HepG2 (cell line): ENCODE data around the gene AAGAB.

Experiments
- BORCS8-MEF2B ChIP-seq: sonication (generic); formaldehyde crosslinking; IDR thresholded peaks from 2 replicates; pipeline ENCODE4 v1.8.0; 2022; ENCODE audit warnings: mild to moderate bottlenecking, missing genetic modification reagents
- KLF12 ChIP-seq: sonication (generic); formaldehyde crosslinking; IDR thresholded peaks from 2 replicates; pipeline ENCODE4 v1.4.0; 2020; ENCODE audit warnings: missing genetic modification reagents, borderline replicate concordance
- MYC ChIP-seq: sonication (generic); formaldehyde crosslinking; IDR thresholded peaks from 2 replicates; pipeline ENCODE4 v1.9.0; 2021; ENCODE audit warnings: missing genetic modification reagents, borderline replicate concordance
- PCBP1 ChIP-seq: fragments of 200-400 bp; formaldehyde crosslinking; IDR thresholded peaks from 2 replicates; pipeline ENCODE4 v1.6.1; 2017; ENCODE audit warnings: mild to moderate bottlenecking, low read depth, low read length, borderline replicate concordance
- ZNF3 ChIP-seq: IDR thresholded peaks from 2 replicates; pipeline ENCODE4 v1.7.0; 2017; ENCODE audit warnings: inconsistent platforms
- ZNF772 ChIP-seq: sonication (generic); formaldehyde crosslinking; IDR thresholded peaks from 2 replicates; pipeline ENCODE4 v1.5.0; 2020; ENCODE audit warnings: mild to moderate bottlenecking, missing genetic modification reagents
- ZUFSP ChIP-seq: sonication (generic); formaldehyde crosslinking; IDR thresholded peaks from 2 replicates; pipeline ENCODE4 v1.9.0; 2021; ENCODE audit warnings: missing genetic modification reagents, mild to moderate bottlenecking, borderline replicate concordance
- TF ChIP-seq, protein P1 (sequence below): sonication (generic); formaldehyde crosslinking; IDR thresholded peaks from 2 replicates; pipeline ENCODE4 v1.5.0; 2020; ENCODE audit warnings: mild to moderate bottlenecking, missing genetic modification reagents, moderate library complexity

- no peak for TF ChIP-seq ZNF3 (CRISPR knock-in tag)
- TF ChIP-seq, protein P1, sequence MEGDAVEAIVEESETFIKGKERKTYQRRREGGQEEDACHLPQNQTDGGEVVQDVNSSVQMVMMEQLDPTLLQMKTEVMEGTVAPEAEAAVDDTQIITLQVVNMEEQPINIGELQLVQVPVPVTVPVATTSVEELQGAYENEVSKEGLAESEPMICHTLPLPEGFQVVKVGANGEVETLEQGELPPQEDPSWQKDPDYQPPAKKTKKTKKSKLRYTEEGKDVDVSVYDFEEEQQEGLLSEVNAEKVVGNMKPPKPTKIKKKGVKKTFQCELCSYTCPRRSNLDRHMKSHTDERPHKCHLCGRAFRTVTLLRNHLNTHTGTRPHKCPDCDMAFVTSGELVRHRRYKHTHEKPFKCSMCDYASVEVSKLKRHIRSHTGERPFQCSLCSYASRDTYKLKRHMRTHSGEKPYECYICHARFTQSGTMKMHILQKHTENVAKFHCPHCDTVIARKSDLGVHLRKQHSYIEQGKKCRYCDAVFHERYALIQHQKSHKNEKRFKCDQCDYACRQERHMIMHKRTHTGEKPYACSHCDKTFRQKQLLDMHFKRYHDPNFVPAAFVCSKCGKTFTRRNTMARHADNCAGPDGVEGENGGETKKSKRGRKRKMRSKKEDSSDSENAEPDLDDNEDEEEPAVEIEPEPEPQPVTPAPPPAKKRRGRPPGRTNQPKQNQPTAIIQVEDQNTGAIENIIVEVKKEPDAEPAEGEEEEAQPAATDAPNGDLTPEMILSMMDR, result no peak
- no peak for TF ChIP-seq MYC (CRISPR knock-in tag)
- no peak for TF ChIP-seq PCBP1
- no peak for TF ChIP-seq KLF12 (CRISPR knock-in tag)
- TF ChIP-seq ZNF772 (CRISPR knock-in tag), result no peak
- no peak for TF ChIP-seq ZUFSP (CRISPR knock-in tag)
- no peak for TF ChIP-seq BORCS8-MEF2B (CRISPR knock-in tag)
Measured at GRCh38 chr15:67161412-67161811, 93.0 kb downstream of the AAGAB start.
